Breast epithelium (tissue), 4 donors: ENCODE data around the gene DHCR24. TPM values are rescaled to one million over a fixed set of nuclear protein-coding genes. Genes with fewer than 3 reads are reported as not detected.

ENCODE experiments used
- DNase-seq, 2 donors: peaks; one replicate each; pipeline ENCODE4 v3.0.0-alpha.2; 2019; ENCODE audit warnings: low spot score in 2 of 2
- H3K27ac ChIP-seq, 2 donors: fragments of 200-600 bp; sonication (generic) in 1 of 2; one replicate each; pipeline ENCODE4 v1.5.1; 2016 to 2019; ENCODE audit warnings: mild to moderate bottlenecking in 1 of 2
- H3K27me3 ChIP-seq, 2 donors: fragments of 200-600 bp; sonication (generic) in 1 of 2; one replicate each; pipeline versions ENCODE4 v1.5.1 to v1.6.0; 2017 to 2019; ENCODE audit warnings: control low read depth in 1 of 2, mild to moderate bottlenecking in 1 of 2
- H3K36me3 ChIP-seq: fragments of 200-600 bp; one replicate; pipeline ENCODE4 v1.5.1; 2019
- H3K4me1 ChIP-seq, 2 donors: fragments of 200-600 bp; sonication (generic); one replicate each; pipeline ENCODE4 v1.5.1; 2016 to 2019; ENCODE audit warnings: control low read depth in 1 of 2
- H3K4me3 ChIP-seq, 3 donors: fragments of 200-600 bp; sonication (generic); 1 replicate in 2 of 3; 2 replicates in 1 of 3; pipeline ENCODE4 v1.5.1; 2016 to 2019; ENCODE audit warnings: mild to moderate bottlenecking in 3 of 3, moderate library complexity in 2 of 3
- H3K9me3 ChIP-seq, 2 donors: fragments of 200-600 bp; sonication (generic) in 1 of 2; one replicate each; pipeline ENCODE4 v1.5.1; 2016 to 2019; ENCODE audit warnings: control low read depth in 1 of 2
- CTCF ChIP-seq, 3 donors: fragments of 450-650 bp; IDR thresholded peaks; one replicate each; pipeline ENCODE4 v1.5.1; 2016 to 2017; ENCODE audit warnings: antibody characterized with exemption in 3 of 3, mild to moderate bottlenecking in 3 of 3, moderate library complexity in 3 of 3
- POLR2A ChIP-seq: fragments of 450-650 bp; IDR thresholded peaks from one replicate; pipeline ENCODE4 v1.6.1; 2016; ENCODE audit warnings: antibody characterized with exemption, mild to moderate bottlenecking, moderate library complexity
- POLR2AphosphoS5 ChIP-seq, 3 donors: sonication (generic); formaldehyde crosslinking; IDR thresholded peaks; one replicate each; pipeline ENCODE4 v1.6.1; 2017; ENCODE audit warnings: antibody characterized with exemption in 3 of 3
- intact Hi-C: fragments of 100-400 bp; cut with DNase I; formaldehyde crosslinking; loops from one replicate; pipeline ENCODE4 v1.15.1; 2023; ENCODE audit warnings: low total_unique reads
- total RNA-seq, 3 donors: library from RNA; depleted of rRNA; stranded (reverse); fragments of >200 nt; gene quantifications; one replicate each; pipeline ENCODE4 v1.1.0, GENCODE V29; 2016

Gene DHCR24
- total RNA-seq, 3 donors from 2014 or later: 149 to 230 (median 157) TPM

GRCh38 chr1:54843449-54843848, 43.5 kb downstream of the DHCR24 start:
- Histone ChIP-seq H3K9me3 (no peaks in the 10 kb centered on the region), H3K36me3 (no peaks in the 10 kb centered on the region), H3K4me1 (no peaks in the 10 kb centered on the region), H3K4me3 (no peak overlapping the region), H3K27ac (no peak overlapping the region), H3K27me3 (no peaks in the 10 kb centered on the region)
- TF ChIP-seq POLR2A: no peak
- no peak for TF ChIP-seq POLR2AphosphoS5 (IDR thresholded peaks at IDR 0.05)
- TF ChIP-seq CTCF (IDR thresholded peaks at IDR 0.05): no peak
- DNase-seq: no peak
- intact Hi-C loops: no loop called here

- peak in 1 of 2 donors; percentile 17 for DNase-seq
- no peaks in the 10 kb centered on the region for H3K27me3 ChIP-seq
- intact Hi-C loops: no loop called here
Observed at GRCh38 chr1:54842963-54843362, 44.0 kb downstream of the DHCR24 start.

GRCh38 chr1:54842206-54842915, 44.6 kb downstream of the DHCR24 start:
- no peak overlapping the region for H3K4me3 ChIP-seq
- no peak for TF ChIP-seq POLR2A
- TF ChIP-seq POLR2AphosphoS5 (IDR thresholded peaks at IDR 0.05): no peak
- no peaks in the 10 kb centered on the region for H3K27me3 ChIP-seq
- DNase-seq: peak; percentile 12 to 28
- no peak overlapping the region for H3K27ac ChIP-seq
- H3K4me1 ChIP-seq: no peaks in the 10 kb centered on the region
- intact Hi-C loops: no loop called here
- H3K9me3 ChIP-seq: no peaks in the 10 kb centered on the region
- no peaks in the 10 kb centered on the region for H3K36me3 ChIP-seq

More at GRCh38 chr1:54842963-54843362, 44.0 kb downstream of the DHCR24 start:
- TF ChIP-seq POLR2A (no peak), POLR2AphosphoS5 (IDR thresholded peaks at IDR 0.05) (no peak), CTCF (IDR thresholded peaks at IDR 0.05) (no peak)
- no peaks in the 10 kb centered on the region for H3K9me3 ChIP-seq
- H3K27ac ChIP-seq: no peak overlapping the region
- H3K4me3 ChIP-seq: no peak overlapping the region
- H3K36me3 ChIP-seq: no peaks in the 10 kb centered on the region
- H3K4me1 ChIP-seq: no peaks in the 10 kb centered on the region

- peak; percentile 2 to 11 for DNase-seq
- Histone ChIP-seq H3K27me3 (no peaks in the 10 kb centered on the region), H3K9me3 (no peaks in the 10 kb centered on the region), H3K4me1 (no peaks in the 10 kb centered on the region), H3K36me3 (no peaks in the 10 kb centered on the region), H3K4me3 (no peak overlapping the region), H3K27ac (no peak overlapping the region)
- TF ChIP-seq POLR2AphosphoS5 (IDR thresholded peaks at IDR 0.05): no peak
- no peak for TF ChIP-seq CTCF (IDR thresholded peaks at IDR 0.05)
- no peak for TF ChIP-seq POLR2A
- intact Hi-C loops: no loop called here
Observed at GRCh38 chr1:54839824-54840223, 47.2 kb downstream of the DHCR24 start.

GRCh38 chr1:54838565-54839180, 48.3 kb downstream of the DHCR24 start:
- intact Hi-C loops: no loop called here
- peak in 1 of 2 donors; percentile 17 for DNase-seq

More at GRCh38 chr1:54838565-54839180, 48.3 kb downstream of the DHCR24 start:
- H3K27ac ChIP-seq: no peak overlapping the region
- H3K9me3 ChIP-seq: no peaks in the 10 kb centered on the region
- H3K36me3 ChIP-seq: no peaks in the 10 kb centered on the region
- H3K4me3 ChIP-seq: no peak overlapping the region
- peaks cover 0 to 4% of the 10 kb centered on the region in 2 donors for H3K4me1 ChIP-seq
- no peak for TF ChIP-seq POLR2AphosphoS5 (IDR thresholded peaks at IDR 0.05)
- TF ChIP-seq CTCF (IDR thresholded peaks at IDR 0.05): no peak
- no peak for TF ChIP-seq POLR2A
- no peaks in the 10 kb centered on the region for H3K27me3 ChIP-seq
